ENCODE data around the gene NCOA1.
A peak's percentile ranks its signal among the peaks of the same experiment; 100 is the strongest.
"Not testable (repeated sequence)": the region's sequence is repeated elsewhere in the genome, so short reads cannot be mapped to it uniquely, and the experiment has no call there.

NCOA1 gene

GRCh38 chr2:24576146-24576545 lies 85.1 kb downstream of the NCOA1 start:
- DNase-seq (ENCODE audit: low read depth, low spot score), result no peak

- no peak for DNase-seq (ENCODE audit: low read depth, low spot score)
Measured at GRCh38 chr2:24576617-24577016, 85.6 kb downstream of the NCOA1 start.

- no peak for DNase-seq (ENCODE audit: low read depth, low spot score)
Measured at GRCh38 chr2:24577481-24577880, 86.4 kb downstream of the NCOA1 start.

- DNase-seq (ENCODE audit: low read depth, low spot score), result no peak
Measured at GRCh38 chr2:24579053-24579803, 88.2 kb downstream of the NCOA1 start.

GRCh38 chr2:24580561-24580960 lies 89.5 kb downstream of the NCOA1 start:
- DNase-seq (ENCODE audit: low read depth, low spot score), result no peak

- DNase-seq (ENCODE audit: low read depth, low spot score), result not testable (repeated sequence)
Measured at GRCh38 chr2:24581971-24582370, 90.9 kb downstream of the NCOA1 start.

GRCh38 chr2:24586955-24587354 lies 95.9 kb downstream of the NCOA1 start:
- DNase-seq (ENCODE audit: low read depth, low spot score), result no peak

GRCh38 chr2:24588294-24588693 lies 97.2 kb downstream of the NCOA1 start:
- DNase-seq (ENCODE audit: low read depth, low spot score), result no peak

GRCh38 chr2:24592441-24593100 lies 101.5 kb downstream of the NCOA1 start:
- DNase-seq (ENCODE audit: low read depth, low spot score), result no peak

- no peak for DNase-seq (ENCODE audit: low read depth, low spot score)
Measured at GRCh38 chr2:24594283-24594682, 103.2 kb downstream of the NCOA1 start.

- DNase-seq (ENCODE audit: low read depth, low spot score), result no peak
Measured at GRCh38 chr2:24597181-24597870, 106.3 kb downstream of the NCOA1 start.

- not testable (repeated sequence) for DNase-seq (ENCODE audit: low read depth, low spot score)
Measured at GRCh38 chr2:24600140-24600539, 109.1 kb downstream of the NCOA1 start.

GRCh38 chr2:24611631-24612030 lies 120.6 kb downstream of the NCOA1 start:
- DNase-seq (ENCODE audit: low read depth, low spot score), result no peak

- peak; percentile 74 for DNase-seq (ENCODE audit: low read depth, low spot score)
Measured at GRCh38 chr2:24613154-24613814, 122.2 kb downstream of the NCOA1 start.

GRCh38 chr2:24616616-24617015 lies 125.6 kb downstream of the NCOA1 start:
- no peak for DNase-seq (ENCODE audit: low read depth, low spot score)

GRCh38 chr2:24617424-24617823 lies 126.4 kb downstream of the NCOA1 start:
- no peak for DNase-seq (ENCODE audit: low read depth, low spot score)

GRCh38 chr2:24618144-24618543 lies 127.1 kb downstream of the NCOA1 start:
- no peak for DNase-seq (ENCODE audit: low read depth, low spot score)

GRCh38 chr2:24618680-24619079 lies 127.6 kb downstream of the NCOA1 start:
- DNase-seq (ENCODE audit: low read depth, low spot score), result no peak

GRCh38 chr2:24620936-24621335 lies 129.9 kb downstream of the NCOA1 start:
- no peak for DNase-seq (ENCODE audit: low read depth, low spot score)

GRCh38 chr2:24621779-24622538 lies 130.9 kb downstream of the NCOA1 start:
- no peak for DNase-seq (ENCODE audit: low read depth, low spot score)

- DNase-seq (ENCODE audit: low read depth, low spot score), result no peak
Measured at GRCh38 chr2:24623535-24623934, 132.5 kb downstream of the NCOA1 start.

Measured in ELF-1 (cell line).